Karpas-422 (cell line): ENCODE data around the gene RCN2. TPM values are rescaled to one million over a fixed set of nuclear protein-coding genes. Genes with fewer than 3 reads are reported as not detected.

Experiments used
- DNase-seq: peaks from one replicate; pipeline ENCODE4 v3.0.0-alpha.2; 2015
- H2AFZ ChIP-seq: fragments of 200-600 bp; sonication (generic); 2 replicates; pipeline ENCODE4 v1.6.1; 2014; ENCODE audit warnings: antibody characterized with exemption, low read length, mixed read lengths
- H3K27ac ChIP-seq: fragments of 200-600 bp; sonication (generic); 2 replicates; pipeline ENCODE4 v1.5.1; 2014; ENCODE audit warnings: mild to moderate bottlenecking, low read length, moderate library complexity
- H3K27me3 ChIP-seq: fragments of 200-600 bp; sonication (generic); 2 replicates; pipeline ENCODE4 v1.6.1; 2014; ENCODE audit warnings: low read length, mixed read lengths
- H3K36me3 ChIP-seq: fragments of 200-600 bp; sonication (generic); 2 replicates; pipeline ENCODE4 v1.6.1; 2014; ENCODE audit warnings: low read length, mixed read lengths; ENCODE audit not compliant: insufficient read depth
- H3K4me1 ChIP-seq: fragments of 200-600 bp; sonication (generic); 2 replicates; pipeline ENCODE4 v1.6.1; 2014; ENCODE audit warnings: mild to moderate bottlenecking, low read length, mixed read lengths
- H3K4me2 ChIP-seq: fragments of 200-600 bp; sonication (generic); 2 replicates; pipeline ENCODE4 v1.6.1; 2014; ENCODE audit warnings: low read length, low read depth, mild to moderate bottlenecking; ENCODE audit not compliant: poor library complexity, severe bottlenecking
- H3K4me3 ChIP-seq: fragments of 200-600 bp; sonication (generic); 2 replicates; pipeline ENCODE4 v1.5.1; 2014; ENCODE audit warnings: mild to moderate bottlenecking, antibody characterized with exemption, low read length, mixed read lengths
- H3K79me2 ChIP-seq: fragments of 200-600 bp; sonication (generic); 2 replicates; pipeline ENCODE4 v1.6.1; 2014; ENCODE audit warnings: mild to moderate bottlenecking, low read length, mixed read lengths
- H3K9ac ChIP-seq: fragments of 200-600 bp; sonication (generic); 2 replicates; pipeline ENCODE4 v1.6.0; 2014; ENCODE audit warnings: low read length
- H3K9me2 ChIP-seq: fragments of 200-600 bp; sonication (generic), shearing (Covaris generic); replicated peaks from 2 replicates; pipeline ENCODE4 v1.6.0; 2014; ENCODE audit warnings: mild to moderate bottlenecking, low read length, moderate library complexity; ENCODE audit not compliant: insufficient read depth
- H3K9me3 ChIP-seq: fragments of 300-700, 200-600 bp; sonication (generic); 2 replicates; pipeline ENCODE4 v1.6.1; 2014; ENCODE audit warnings: low read length, mixed read lengths
- H4K20me1 ChIP-seq: fragments of 200-600 bp; sonication (generic); 2 replicates; pipeline ENCODE4 v1.6.1; 2014; ENCODE audit warnings: mild to moderate bottlenecking, antibody characterized with exemption, low read length, low read depth; ENCODE audit not compliant: insufficient read depth
- total RNA-seq: library from RNA; depleted of rRNA; stranded (reverse); fragments of >200 nt; shearing (Covaris generic); gene quantifications from 2 replicates; pipeline ENCODE4 v1.2.3, GENCODE V29; 2014; ENCODE audit warnings: low replicate concordance

Gene RCN2
- total RNA-seq, 1 experiment from 2014 or later, result 84.8 TPM

DNA sequence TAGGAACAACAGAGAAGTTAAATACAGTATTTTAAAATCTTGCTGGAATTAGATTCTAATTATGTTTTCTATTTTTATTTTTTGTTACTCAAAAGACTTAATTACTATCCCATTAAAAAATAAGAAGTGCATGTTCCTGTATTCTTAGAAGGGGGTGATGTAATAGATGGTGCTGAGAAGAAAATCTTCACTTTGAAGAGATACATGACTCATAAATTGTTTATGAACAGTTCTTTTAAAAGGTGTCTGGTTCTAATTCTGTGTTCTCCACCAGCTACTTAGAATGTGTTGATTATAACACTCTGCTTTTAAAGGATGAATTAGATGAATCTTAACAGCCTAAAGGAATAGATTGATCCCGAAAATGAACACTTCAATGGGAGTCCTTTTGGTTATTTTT, 8.2 kb downstream of the RCN2 start:
- no peaks in the 10 kb centered on the region for H3K27me3 ChIP-seq
- H3K4me1 ChIP-seq, result peaks cover 19% of the 10 kb centered on the region
- H3K27ac ChIP-seq, result no peak overlapping the region
- peaks cover 23% of the 10 kb centered on the region for H3K79me2 ChIP-seq
- no peaks in the 10 kb centered on the region for H3K9me3 ChIP-seq
- H3K9me2 ChIP-seq, result no peaks in the 10 kb centered on the region
- H3K4me2 ChIP-seq, result no peak overlapping the region
- DNase-seq, result no peak
- H2AFZ ChIP-seq, result no peak overlapping the region
- H3K36me3 ChIP-seq, result peaks cover 41% of the 10 kb centered on the region
- H4K20me1 ChIP-seq, result no peaks in the 10 kb centered on the region
- no peak overlapping the region for H3K4me3 ChIP-seq
- H3K9ac ChIP-seq, result no peak overlapping the region

GRCh38 chr15:76941636-76942035, 10.1 kb downstream of the RCN2 start:
- H3K27me3 ChIP-seq, result no peaks in the 10 kb centered on the region
- DNase-seq, result no peak
- no peak overlapping the region for H2AFZ ChIP-seq

GRCh38 chr15:76942331-76942730, 10.8 kb downstream of the RCN2 start:
- Histone ChIP-seq H2AFZ (no peak overlapping the region), H3K79me2 (peaks cover 15% of the 10 kb centered on the region), H3K4me3 (no peak overlapping the region), H3K9me3 (no peaks in the 10 kb centered on the region), H3K4me2 (no peak overlapping the region), H4K20me1 (no peaks in the 10 kb centered on the region), H3K27me3 (no peaks in the 10 kb centered on the region), H3K9me2 (no peaks in the 10 kb centered on the region), H3K9ac (no peak overlapping the region), H3K36me3 (peaks cover 34% of the 10 kb centered on the region), H3K27ac (no peak overlapping the region), H3K4me1 (peaks cover 19% of the 10 kb centered on the region)
- no peak for DNase-seq

More at GRCh38 chr15:76941636-76942035, 10.1 kb downstream of the RCN2 start:
- H3K79me2 ChIP-seq, result peaks cover 19% of the 10 kb centered on the region
- H3K27ac ChIP-seq, result peak overlapping the region; percentile 62
- no peak overlapping the region for H3K9ac ChIP-seq
- no peaks in the 10 kb centered on the region for H4K20me1 ChIP-seq
- peaks cover 13% of the 10 kb centered on the region for H3K4me1 ChIP-seq
- H3K4me3 ChIP-seq, result no peak overlapping the region
- no peaks in the 10 kb centered on the region for H3K9me3 ChIP-seq
- H3K36me3 ChIP-seq, result peaks cover 39% of the 10 kb centered on the region
- no peak overlapping the region for H3K4me2 ChIP-seq
- H3K9me2 ChIP-seq, result no peaks in the 10 kb centered on the region

DNA sequence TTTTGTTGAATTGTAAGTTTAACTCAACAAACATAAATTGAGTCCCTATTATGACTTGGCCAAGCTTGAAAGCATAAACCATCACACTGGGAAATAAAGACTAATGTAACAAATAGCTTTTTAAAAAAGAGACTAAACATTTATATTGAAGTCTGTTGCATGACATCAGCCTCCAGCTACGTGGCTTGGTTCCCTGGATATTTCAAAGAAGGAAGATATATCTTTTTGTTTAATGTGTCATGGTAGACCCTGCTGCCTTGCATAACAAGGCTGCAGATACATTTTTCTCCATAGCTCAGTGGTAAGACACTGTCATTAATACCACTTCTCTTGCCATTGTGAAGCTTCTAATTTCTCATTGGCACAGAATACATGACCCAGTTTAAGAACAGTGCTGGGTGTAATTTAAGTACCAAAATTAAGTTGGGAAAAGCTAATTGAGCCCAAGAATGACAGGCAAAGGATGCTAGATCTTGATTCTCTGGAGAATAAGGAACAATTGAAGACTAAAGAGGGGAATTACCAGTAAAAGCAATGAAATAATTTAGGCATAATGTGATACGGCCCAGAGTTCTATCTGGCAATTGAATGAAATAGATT, 14.0 kb downstream of the RCN2 start:
- DNase-seq, result no peak
- Histone ChIP-seq H3K9ac (no peak overlapping the region), H3K4me2 (no peak overlapping the region), H3K4me3 (no peak overlapping the region), H3K36me3 (peaks cover 50% of the 10 kb centered on the region), H2AFZ (no peak overlapping the region), H3K79me2 (peaks cover 8% of the 10 kb centered on the region; the same call in 1 of the 2 replicates), H3K27me3 (no peaks in the 10 kb centered on the region), H3K9me3 (no peaks in the 10 kb centered on the region), H3K4me1 (peaks cover 36% of the 10 kb centered on the region), H3K27ac (no peak overlapping the region), H4K20me1 (no peaks in the 10 kb centered on the region), H3K9me2 (no peaks in the 10 kb centered on the region)

- H3K4me3 ChIP-seq, result no peak overlapping the region
- H3K9ac ChIP-seq, result no peak overlapping the region
- no peaks in the 10 kb centered on the region for H3K27me3 ChIP-seq
- no peak for DNase-seq
- H3K36me3 ChIP-seq, result peaks cover 50% of the 10 kb centered on the region
- H3K27ac ChIP-seq, result 0 out of 2 replicates have a peak overlapping the region, but pooled peaks have one; percentile 10
- no peak overlapping the region for H2AFZ ChIP-seq
- peaks cover 40% of the 10 kb centered on the region for H3K4me1 ChIP-seq
- H3K4me2 ChIP-seq, result no peak overlapping the region
- H4K20me1 ChIP-seq, result no peaks in the 10 kb centered on the region
- H3K9me3 ChIP-seq, result no peaks in the 10 kb centered on the region
- H3K79me2 ChIP-seq, result peaks cover 8% of the 10 kb centered on the region; the same call in 1 of the 2 replicates
- H3K9me2 ChIP-seq, result no peaks in the 10 kb centered on the region
These were observed 15.9 kb downstream of the RCN2 start for GRCh38 chr15:76947454-76947853.

GRCh38 chr15:76951220-76951619, 19.7 kb downstream of the RCN2 start:
- H3K4me3 ChIP-seq, result no peak overlapping the region
- DNase-seq, result peak; percentile 50
- no peaks in the 10 kb centered on the region for H3K27me3 ChIP-seq
- peaks cover 54% of the 10 kb centered on the region for H3K4me1 ChIP-seq
- no peak overlapping the region for H2AFZ ChIP-seq
- H3K4me2 ChIP-seq, result peak overlapping the region; percentile 39
- H3K9ac ChIP-seq, result peak overlapping the region; percentile 2; the same call in 1 of the 2 replicates
- peaks cover 25% of the 10 kb centered on the region; the same call in 1 of the 2 replicates for H3K36me3 ChIP-seq
- H3K9me3 ChIP-seq, result no peaks in the 10 kb centered on the region
- H4K20me1 ChIP-seq, result no peaks in the 10 kb centered on the region
- H3K27ac ChIP-seq, result peak overlapping the region; percentile 70
- H3K9me2 ChIP-seq, result no peaks in the 10 kb centered on the region
- no peaks in the 10 kb centered on the region for H3K79me2 ChIP-seq

- H3K79me2 ChIP-seq, result no peaks in the 10 kb centered on the region
- H3K4me3 ChIP-seq, result peak overlapping the region; percentile 15; the same call in 1 of the 2 replicates
- H3K4me2 ChIP-seq, result peak overlapping the region; percentile 56
- peaks cover 47% of the 10 kb centered on the region for H3K4me1 ChIP-seq
- no peak overlapping the region for H2AFZ ChIP-seq
- no peaks in the 10 kb centered on the region for H3K9me2 ChIP-seq
- H4K20me1 ChIP-seq, result no peaks in the 10 kb centered on the region
- H3K27ac ChIP-seq, result peak overlapping the region; percentile 27
- H3K27me3 ChIP-seq, result no peaks in the 10 kb centered on the region
- H3K9ac ChIP-seq, result no peak overlapping the region
- H3K9me3 ChIP-seq, result no peaks in the 10 kb centered on the region
- H3K36me3 ChIP-seq, result peaks cover 9% of the 10 kb centered on the region; the same call in 1 of the 2 replicates
- DNase-seq, result peak; percentile 57
These were observed 22.4 kb downstream of the RCN2 start for GRCh38 chr15:76953913-76954312.

DNA sequence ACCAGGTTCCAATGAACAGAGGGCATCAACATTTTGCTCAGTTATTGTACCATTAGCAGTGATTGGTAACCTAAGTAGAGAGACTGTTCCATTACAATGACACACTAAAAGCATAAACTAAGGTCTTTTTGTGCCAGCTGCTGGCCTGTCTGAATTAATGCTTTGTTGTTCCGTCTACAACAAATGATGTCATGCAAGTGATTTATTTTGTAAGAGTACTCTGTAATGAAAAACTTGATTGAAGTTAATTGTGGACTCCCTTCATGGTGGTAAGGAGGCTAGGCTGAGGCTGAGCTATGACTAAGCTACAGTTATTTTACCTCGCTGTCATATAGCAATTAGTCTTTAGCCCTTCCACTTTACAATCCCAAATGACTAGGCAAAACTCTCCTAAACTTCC, 23.2 kb downstream of the RCN2 start:
- H3K9me2 ChIP-seq, result no peaks in the 10 kb centered on the region
- no peak overlapping the region; the same call in 1 of the 2 replicates for H3K27ac ChIP-seq
- no peaks in the 10 kb centered on the region for H4K20me1 ChIP-seq
- no peak overlapping the region for H3K4me3 ChIP-seq
- peaks cover 49% of the 10 kb centered on the region for H3K4me1 ChIP-seq
- 0 out of 2 replicates have a peak, but pooled peaks cover 3% of the 10 kb centered on the region for H3K36me3 ChIP-seq
- peak overlapping the region; percentile 56 for H3K4me2 ChIP-seq
- H2AFZ ChIP-seq, result no peak overlapping the region
- H3K27me3 ChIP-seq, result no peaks in the 10 kb centered on the region
- no peaks in the 10 kb centered on the region for H3K9me3 ChIP-seq
- H3K79me2 ChIP-seq, result no peaks in the 10 kb centered on the region
- DNase-seq, result no peak
- no peak overlapping the region for H3K9ac ChIP-seq
